ENCODE measurements around the gene NIPBL.

The NIPBL gene

DNA sequence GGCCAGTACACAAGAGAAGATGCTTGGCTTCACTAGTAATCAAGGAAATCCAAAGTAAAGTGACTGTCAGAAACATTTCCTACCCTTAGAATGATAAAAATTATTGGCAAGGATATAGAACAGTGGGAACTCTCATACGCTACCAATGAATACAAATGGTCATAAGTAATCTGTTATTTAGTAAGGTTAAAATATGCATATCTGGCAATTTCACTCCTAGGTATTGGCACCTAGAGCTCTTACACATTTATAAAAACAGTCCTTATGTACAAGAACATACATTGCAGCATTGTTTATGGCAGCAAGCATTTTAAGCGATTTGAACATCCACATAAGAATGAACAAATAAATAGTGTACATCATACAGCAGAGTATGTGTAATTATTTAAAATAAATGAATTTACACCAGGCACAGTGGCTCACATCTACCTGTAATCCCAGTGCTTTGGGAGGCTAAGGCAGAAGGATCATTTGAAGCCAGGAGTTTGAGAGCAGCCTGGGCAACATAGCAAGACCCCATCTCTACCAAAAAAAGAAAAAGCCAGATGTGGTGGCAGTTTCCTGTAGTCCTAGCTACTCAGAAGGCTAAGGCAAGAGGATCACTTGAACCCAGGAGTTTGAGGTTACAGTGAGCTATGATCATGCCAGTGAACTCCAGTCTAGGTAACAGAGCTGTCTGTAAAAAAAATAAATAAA, 93.3 kb downstream of the NIPBL start:
- TF ChIP-seq LEF1 (IDR thresholded peaks at IDR 0.05; ENCODE audit: borderline replicate concordance) (no peak), FOXK2 (IDR thresholded peaks at IDR 0.05) (no peak), FOXM1 (IDR thresholded peaks at IDR 0.05; ENCODE audit: borderline replicate concordance) (no peak), FOXA1 (IDR thresholded peaks at IDR 0.05) (no peak), BHLHE40 (IDR thresholded peaks at IDR 0.05; ENCODE audit: borderline replicate concordance) (no peak), SP1 (IDR thresholded peaks at IDR 0.05) (no peak), ARNT (IDR thresholded peaks at IDR 0.05) (no peak), CTBP1 (IDR thresholded peaks at IDR 0.05; ENCODE audit: borderline replicate concordance) (no peak), TARDBP (IDR thresholded peaks at IDR 0.05) (no peak), HDGF (IDR thresholded peaks at IDR 0.05; ENCODE audit: borderline replicate concordance) (no peak), ZNF384 (IDR thresholded peaks at IDR 0.05) (no peak), NFRKB (IDR thresholded peaks at IDR 0.05) (no peak)
- ChIA-PET POLR2A (no interaction called here), CTCF (no interaction called here)
- no peak for DNase-seq (ENCODE audit: extremely low spot score)

DNA sequence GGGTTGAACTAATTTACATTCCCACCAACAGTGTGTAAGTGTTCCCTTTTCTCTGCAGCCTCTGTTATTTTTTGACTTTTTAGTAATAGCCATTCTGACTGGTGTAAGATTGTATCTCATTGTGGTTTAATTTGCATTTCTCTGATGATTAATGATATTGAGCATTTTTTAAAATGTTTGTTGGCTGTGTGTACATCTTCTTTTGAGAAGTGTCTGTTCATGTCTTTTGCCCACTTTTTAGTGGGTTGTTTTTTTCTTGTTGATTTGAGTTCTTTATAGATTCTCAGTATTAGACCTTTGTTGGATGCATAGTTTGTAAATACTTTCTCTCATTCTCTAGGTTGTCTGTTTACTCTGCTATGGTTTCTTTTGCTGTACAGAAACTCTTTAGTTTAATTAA, 101.6 kb downstream of the NIPBL start:
- ChIA-PET POLR2A (no interaction called here), CTCF (no interaction called here)
- TF ChIP-seq ZNF384 (IDR thresholded peaks at IDR 0.05) (no peak), HDGF (IDR thresholded peaks at IDR 0.05; ENCODE audit: borderline replicate concordance) (no peak), SP1 (IDR thresholded peaks at IDR 0.05) (no peak)
- DNase-seq (ENCODE audit: extremely low spot score), result no peak

DNA sequence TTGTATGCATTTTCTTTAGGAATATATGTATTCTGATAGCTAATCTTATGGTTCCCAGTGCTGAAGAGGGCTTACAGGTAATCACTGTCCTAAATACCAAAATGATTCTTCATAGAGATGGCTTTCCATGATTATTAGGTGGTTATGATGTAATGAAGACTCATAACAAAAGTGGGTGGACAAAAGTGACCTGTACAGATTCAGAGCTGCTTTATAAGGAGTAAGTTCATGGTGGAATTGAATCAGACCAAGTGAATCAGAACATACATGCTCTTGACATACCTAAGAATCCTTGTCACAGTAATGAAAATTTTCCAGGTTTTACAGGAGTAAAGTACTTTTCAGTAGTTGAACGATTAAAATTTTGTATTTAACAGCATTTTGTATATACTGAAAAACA, 105.6 kb downstream of the NIPBL start:
- no peak for DNase-seq (ENCODE audit: extremely low spot score)
- ChIA-PET CTCF (no interaction called here), POLR2A (no interaction called here)
- TF ChIP-seq, protein P1, sequence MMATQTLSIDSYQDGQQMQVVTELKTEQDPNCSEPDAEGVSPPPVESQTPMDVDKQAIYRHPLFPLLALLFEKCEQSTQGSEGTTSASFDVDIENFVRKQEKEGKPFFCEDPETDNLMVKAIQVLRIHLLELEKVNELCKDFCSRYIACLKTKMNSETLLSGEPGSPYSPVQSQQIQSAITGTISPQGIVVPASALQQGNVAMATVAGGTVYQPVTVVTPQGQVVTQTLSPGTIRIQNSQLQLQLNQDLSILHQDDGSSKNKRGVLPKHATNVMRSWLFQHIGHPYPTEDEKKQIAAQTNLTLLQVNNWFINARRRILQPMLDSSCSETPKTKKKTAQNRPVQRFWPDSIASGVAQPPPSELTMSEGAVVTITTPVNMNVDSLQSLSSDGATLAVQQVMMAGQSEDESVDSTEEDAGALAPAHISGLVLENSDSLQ (IDR thresholded peaks at IDR 0.05), result no peak
- no peak for TF ChIP-seq NFRKB (IDR thresholded peaks at IDR 0.05)
- no peak for TF ChIP-seq FOXM1 (IDR thresholded peaks at IDR 0.05; ENCODE audit: borderline replicate concordance)
- TF ChIP-seq FOXA1 (IDR thresholded peaks at IDR 0.05), result no peak
- TF ChIP-seq CTBP1 (IDR thresholded peaks at IDR 0.05; ENCODE audit: borderline replicate concordance), result no peak
- no peak for TF ChIP-seq ZNF384 (IDR thresholded peaks at IDR 0.05)
- no peak for TF ChIP-seq SUZ12 (IDR thresholded peaks at IDR 0.05)
- TF ChIP-seq ARNT (IDR thresholded peaks at IDR 0.05), result no peak
- TF ChIP-seq L3MBTL2 (conservative IDR thresholded peaks at IDR 0.05), result no peak
- no peak for TF ChIP-seq ELF4 (IDR thresholded peaks at IDR 0.05)
- TF ChIP-seq SP1 (IDR thresholded peaks at IDR 0.05), result no peak
- TF ChIP-seq BHLHE40 (IDR thresholded peaks at IDR 0.05; ENCODE audit: borderline replicate concordance), result no peak

DNA sequence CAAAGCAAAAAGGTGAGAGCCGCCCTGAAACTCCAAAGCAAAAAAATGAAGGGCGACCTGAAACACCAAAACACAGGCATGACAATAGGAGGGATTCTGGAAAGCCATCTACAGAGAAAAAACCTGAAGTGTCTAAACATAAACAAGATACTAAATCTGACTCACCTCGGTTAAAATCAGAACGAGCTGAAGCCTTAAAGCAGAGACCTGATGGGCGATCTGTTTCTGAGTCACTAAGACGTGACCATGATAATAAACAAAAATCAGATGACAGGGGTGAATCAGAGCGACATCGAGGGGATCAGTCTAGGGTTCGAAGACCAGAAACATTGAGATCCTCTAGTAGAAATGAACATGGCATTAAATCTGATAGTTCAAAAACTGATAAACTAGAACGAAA, 108.8 kb downstream of the NIPBL start:
- ChIA-PET POLR2A (no interaction called here), CTCF (no interaction called here)
- TF ChIP-seq NFRKB (IDR thresholded peaks at IDR 0.05), result no peak
- TF ChIP-seq, protein P1 (IDR thresholded peaks at IDR 0.05), result no peak
- no peak for TF ChIP-seq LEF1 (IDR thresholded peaks at IDR 0.05; ENCODE audit: borderline replicate concordance)
- no peak for TF ChIP-seq HDGF (IDR thresholded peaks at IDR 0.05; ENCODE audit: borderline replicate concordance)
- TF ChIP-seq TARDBP (IDR thresholded peaks at IDR 0.05), result no peak
- TF ChIP-seq BHLHE40 (IDR thresholded peaks at IDR 0.05; ENCODE audit: borderline replicate concordance), result no peak
- TF ChIP-seq ZNF384 (IDR thresholded peaks at IDR 0.05), result no peak
- no peak for TF ChIP-seq ELF4 (IDR thresholded peaks at IDR 0.05)
- TF ChIP-seq FOXM1 (IDR thresholded peaks at IDR 0.05; ENCODE audit: borderline replicate concordance), result no peak
- no peak for TF ChIP-seq FOXK2 (IDR thresholded peaks at IDR 0.05)
- TF ChIP-seq SUZ12 (IDR thresholded peaks at IDR 0.05), result no peak
- TF ChIP-seq ARNT (IDR thresholded peaks at IDR 0.05), result no peak
- no peak for TF ChIP-seq L3MBTL2 (conservative IDR thresholded peaks at IDR 0.05)
- DNase-seq (ENCODE audit: extremely low spot score), result no peak

DNA sequence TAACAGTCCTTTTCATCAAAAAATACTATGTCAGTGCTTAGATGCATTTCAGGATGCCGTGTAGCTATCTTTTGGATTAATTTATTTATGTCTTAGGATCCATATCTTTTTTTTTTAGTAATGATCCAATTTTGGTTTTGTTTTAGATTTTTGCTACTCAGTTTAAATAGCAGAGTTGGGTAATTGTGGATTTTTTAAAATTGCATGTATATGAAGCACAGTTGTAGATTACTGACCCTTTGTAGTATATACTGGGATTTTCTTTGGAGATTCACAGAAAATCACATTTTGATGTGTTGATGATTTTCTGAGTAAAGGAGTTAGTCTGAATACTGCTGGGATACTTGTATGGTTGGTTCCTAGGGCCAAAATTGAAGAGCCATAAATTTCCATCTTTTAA, 111.8 kb downstream of the NIPBL start:
- CTCF ChIA-PET, result interaction anchor here (1.0 kb wide), 1 partner anchor 16 kb away, joined by 3 read pairs; no protein-coding TSS in a partner anchor
- POLR2A ChIA-PET, result no interaction called here

DNA sequence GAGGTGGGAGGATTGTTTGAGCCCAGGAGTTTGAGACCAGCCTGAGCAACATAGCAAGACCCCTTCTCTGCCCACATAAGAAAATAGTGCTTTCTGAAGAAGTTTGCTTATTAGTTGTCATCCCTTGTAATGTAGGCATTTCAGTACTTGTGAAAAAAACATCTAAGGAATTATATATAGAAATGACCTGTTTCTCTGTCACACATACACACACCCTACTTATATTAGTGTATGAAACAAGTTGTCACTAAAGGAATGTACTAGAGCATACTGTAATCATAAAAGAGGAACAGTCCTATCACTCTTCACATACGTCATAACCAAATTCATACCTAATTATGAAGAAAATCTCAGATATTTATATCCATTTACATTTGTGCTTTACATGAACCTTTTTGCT, 122.0 kb downstream of the NIPBL start:
- TF ChIP-seq BHLHE40 (IDR thresholded peaks at IDR 0.05; ENCODE audit: borderline replicate concordance) (no peak), SUZ12 (IDR thresholded peaks at IDR 0.05) (no peak), FOXM1 (IDR thresholded peaks at IDR 0.05; ENCODE audit: borderline replicate concordance) (no peak), L3MBTL2 (conservative IDR thresholded peaks at IDR 0.05) (no peak), ARNT (IDR thresholded peaks at IDR 0.05) (no peak), HDGF (IDR thresholded peaks at IDR 0.05; ENCODE audit: borderline replicate concordance) (no peak), LEF1 (IDR thresholded peaks at IDR 0.05; ENCODE audit: borderline replicate concordance) (no peak), NFRKB (IDR thresholded peaks at IDR 0.05) (no peak), ELF4 (IDR thresholded peaks at IDR 0.05) (no peak), FOXK2 (IDR thresholded peaks at IDR 0.05) (no peak), SP1 (IDR thresholded peaks at IDR 0.05) (no peak), ZNF384 (IDR thresholded peaks at IDR 0.05) (no peak), TARDBP (IDR thresholded peaks at IDR 0.05) (no peak), CTBP1 (IDR thresholded peaks at IDR 0.05; ENCODE audit: borderline replicate concordance) (no peak)
- no peak for DNase-seq (ENCODE audit: extremely low spot score)
- CTCF ChIA-PET, result no interaction called here
- POLR2A ChIA-PET, result no interaction called here

More for the DNA sequence above, 111.8 kb downstream of the NIPBL start:
- TF ChIP-seq SP1 (IDR thresholded peaks at IDR 0.05) (no peak), ZNF384 (IDR thresholded peaks at IDR 0.05) (no peak), LEF1 (IDR thresholded peaks at IDR 0.05; ENCODE audit: borderline replicate concordance) (no peak)
- no peak for DNase-seq (ENCODE audit: extremely low spot score)

DNA sequence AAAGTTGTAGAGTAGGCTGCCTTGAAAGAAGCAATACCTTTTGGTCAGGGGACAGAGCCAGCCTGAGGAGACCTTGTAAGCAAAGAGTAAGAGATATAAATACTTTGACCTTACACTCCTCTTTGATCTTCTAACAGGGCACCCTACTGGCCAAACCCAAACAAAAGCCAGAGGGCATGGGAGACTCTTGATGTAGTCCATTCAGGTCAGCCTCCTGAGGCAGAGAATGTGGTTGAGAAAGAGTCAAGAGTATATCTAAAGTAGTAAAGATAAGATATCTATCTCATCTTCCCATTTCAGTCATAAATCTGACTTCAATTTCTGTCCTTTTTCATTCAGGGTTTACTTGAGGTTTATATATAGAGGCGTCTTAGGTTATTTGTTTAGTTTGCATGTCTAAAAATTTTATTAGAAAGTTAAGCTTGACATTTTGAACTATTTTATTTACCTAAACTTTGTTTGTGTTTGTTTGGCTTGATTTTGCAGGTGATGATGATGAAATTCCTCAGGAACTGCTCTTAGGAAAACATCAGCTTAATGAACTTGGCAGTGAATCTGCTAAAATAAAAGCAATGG, 125.7 kb downstream of the NIPBL start:
- TF ChIP-seq L3MBTL2 (conservative IDR thresholded peaks at IDR 0.05) (no peak), ARNT (IDR thresholded peaks at IDR 0.05) (no peak), LEF1 (IDR thresholded peaks at IDR 0.05; ENCODE audit: borderline replicate concordance) (no peak), FOXA1 (IDR thresholded peaks at IDR 0.05) (no peak), TARDBP (IDR thresholded peaks at IDR 0.05) (no peak), BHLHE40 (IDR thresholded peaks at IDR 0.05; ENCODE audit: borderline replicate concordance) (no peak), SUZ12 (IDR thresholded peaks at IDR 0.05) (no peak), ZNF384 (IDR thresholded peaks at IDR 0.05) (no peak), FOXK2 (IDR thresholded peaks at IDR 0.05) (no peak), FOXM1 (IDR thresholded peaks at IDR 0.05; ENCODE audit: borderline replicate concordance) (no peak), SP1 (IDR thresholded peaks at IDR 0.05) (no peak), ELF4 (IDR thresholded peaks at IDR 0.05) (no peak), NFRKB (IDR thresholded peaks at IDR 0.05) (no peak), CTBP1 (IDR thresholded peaks at IDR 0.05; ENCODE audit: borderline replicate concordance) (no peak), HDGF (IDR thresholded peaks at IDR 0.05; ENCODE audit: borderline replicate concordance) (no peak)
- TF ChIP-seq, protein P1 (IDR thresholded peaks at IDR 0.05), result no peak
- CTCF ChIA-PET, result interaction anchor here (1.3 kb wide), 1 partner anchor 262 kb away, joined by 3 read pairs; no protein-coding TSS in a partner anchor
- POLR2A ChIA-PET, result no interaction called here
- DNase-seq (ENCODE audit: extremely low spot score), result peak; percentile 8

All from HEK293T (cell line).